ENCODE results near the gene TNNT2.

The TNNT2 gene

DNA sequence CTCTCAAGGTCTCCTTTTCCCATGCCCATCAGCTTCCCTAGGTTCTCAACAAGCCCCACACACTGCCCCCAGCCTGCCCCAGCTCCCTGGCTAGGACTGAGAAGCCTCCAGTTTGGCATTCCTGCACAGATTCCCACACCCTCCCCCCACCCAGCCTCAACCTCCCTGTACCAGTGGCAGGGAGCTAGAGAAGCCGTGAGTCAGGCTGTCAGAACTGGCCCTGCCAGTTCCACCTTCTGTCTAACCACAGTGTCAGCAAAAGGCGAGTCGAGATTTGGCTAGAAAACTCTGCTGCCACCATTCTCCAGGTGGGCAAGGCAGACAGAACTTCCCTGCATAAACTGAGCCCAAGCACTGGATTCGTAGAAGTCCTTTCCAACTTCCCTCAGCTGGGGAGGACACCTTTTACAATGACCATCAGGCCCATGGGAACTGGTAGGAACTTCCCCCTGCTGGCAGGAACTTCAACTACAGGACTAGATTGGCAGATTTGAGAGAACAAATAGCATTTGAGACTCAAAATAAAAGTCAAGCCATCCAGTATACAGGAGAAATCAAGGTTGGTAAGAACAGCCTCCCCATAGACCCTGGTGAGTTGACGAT, 31.0 kb downstream of the TNNT2 start:
- Mint-ChIP-seq H3K4me1 (no peaks in the 10 kb centered on the region), H3K27ac (no peak overlapping the region), H3K4me3 (no peak overlapping the region), H3K27me3 (peaks cover 18% of the 10 kb centered on the region), H3K9me3 (no peaks in the 10 kb centered on the region)
- ATAC-seq: no peak
- DNase-seq: no peak

GRCh38 chr1:201345081-201345355, 32.5 kb downstream of the TNNT2 start:
- Mint-ChIP-seq H3K27me3 (peaks cover 18% of the 10 kb centered on the region), H3K9me3 (no peaks in the 10 kb centered on the region), H3K4me3 (no peak overlapping the region), H3K27ac (no peak overlapping the region), H3K4me1 (no peaks in the 10 kb centered on the region)
- ATAC-seq: no peak
- no peak for DNase-seq

GRCh38 chr1:201344206-201345080, 33.0 kb downstream of the TNNT2 start:
- Mint-ChIP-seq H3K27me3 (peaks cover 23% of the 10 kb centered on the region), H3K9me3 (no peaks in the 10 kb centered on the region), H3K4me3 (no peak overlapping the region), H3K4me1 (no peaks in the 10 kb centered on the region), H3K27ac (peak overlapping the region in 1 of 2 donors; percentile 55)
- ATAC-seq (no peak), DNase-seq (no peak)

GRCh38 chr1:201341377-201341776, 36.1 kb downstream of the TNNT2 start:
- H3K4me3 Mint-ChIP-seq: no peak overlapping the region
- H3K9me3 Mint-ChIP-seq: no peaks in the 10 kb centered on the region
- no peaks in the 10 kb centered on the region for H3K4me1 Mint-ChIP-seq
- peaks cover 5% of the 10 kb centered on the region for H3K27me3 Mint-ChIP-seq
- ATAC-seq (no peak), DNase-seq (no peak)
- no peak overlapping the region for H3K27ac Mint-ChIP-seq

DNA sequence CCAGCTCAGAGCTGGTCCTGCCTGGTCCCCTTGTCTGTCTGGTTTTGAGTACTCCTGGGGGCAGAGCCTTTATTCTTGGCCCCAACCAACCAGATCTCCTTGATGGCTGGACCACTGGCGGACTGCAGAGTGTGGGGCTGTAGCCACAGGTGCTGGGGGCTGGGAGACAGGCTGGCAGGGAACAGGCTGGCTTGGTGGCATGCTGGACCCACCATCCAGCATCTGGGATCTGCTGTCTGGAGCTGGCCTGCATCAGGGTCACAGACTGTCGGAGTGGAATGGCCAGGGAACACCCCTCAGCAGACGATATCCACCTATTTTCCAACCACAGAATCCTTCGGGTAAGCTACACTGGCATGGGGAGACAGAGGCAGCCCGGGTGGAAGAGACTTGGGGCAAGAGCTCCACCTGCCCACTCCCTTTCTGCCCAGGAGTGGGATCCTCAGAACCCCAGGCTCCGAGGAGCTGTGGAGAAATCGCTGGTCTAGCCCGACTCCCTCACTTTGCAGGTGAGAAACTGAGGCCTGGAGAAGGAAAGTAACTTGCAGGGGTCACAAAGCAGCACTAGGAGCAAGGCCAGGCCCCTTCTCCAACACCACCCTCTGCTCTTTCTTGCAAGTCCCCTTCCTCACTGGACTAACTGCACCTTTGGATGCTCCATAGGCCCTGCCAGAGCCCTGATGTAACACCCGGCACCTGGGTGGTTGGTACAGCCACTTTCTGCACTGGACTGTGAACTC, 40.6 kb downstream of the TNNT2 start:
- no peaks in the 10 kb centered on the region for H3K4me1 Mint-ChIP-seq
- ATAC-seq: no peak
- H3K4me3 Mint-ChIP-seq: no peak overlapping the region
- no peaks in the 10 kb centered on the region for H3K9me3 Mint-ChIP-seq
- DNase-seq: no peak
- H3K27ac Mint-ChIP-seq: no peak overlapping the region
- H3K27me3 Mint-ChIP-seq: peaks cover 5% of the 10 kb centered on the region

DNA sequence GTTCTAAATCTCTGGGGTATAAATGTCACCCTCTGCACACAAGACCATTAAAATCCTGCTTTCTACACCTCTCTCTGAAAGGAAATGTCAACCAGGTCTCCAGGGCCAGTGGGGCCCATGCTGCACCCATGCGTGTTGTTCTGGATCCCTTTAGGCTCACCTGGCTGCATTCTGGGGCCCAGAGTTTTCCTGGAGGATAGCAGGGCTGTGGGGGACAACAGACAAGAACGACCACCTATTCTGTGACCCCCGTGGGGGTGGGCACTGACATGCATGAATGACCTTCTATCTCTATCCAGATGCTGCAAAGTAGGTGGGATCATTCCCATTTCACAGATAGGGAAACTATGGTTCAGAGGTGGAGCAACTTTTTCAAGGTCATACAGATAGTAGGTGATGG, 41.6 kb downstream of the TNNT2 start:
- no peak for ATAC-seq
- Mint-ChIP-seq H3K4me1 (no peaks in the 10 kb centered on the region), H3K27ac (no peak overlapping the region), H3K27me3 (peaks cover 5% of the 10 kb centered on the region), H3K4me3 (no peak overlapping the region), H3K9me3 (no peaks in the 10 kb centered on the region)
- no peak for DNase-seq

GRCh38 chr1:201335174-201335870, 42.2 kb downstream of the TNNT2 start:
- Mint-ChIP-seq H3K27ac (no peak overlapping the region), H3K9me3 (no peaks in the 10 kb centered on the region), H3K4me3 (no peak overlapping the region), H3K4me1 (no peaks in the 10 kb centered on the region), H3K27me3 (peaks cover 5% of the 10 kb centered on the region)
- DNase-seq (no peak), ATAC-seq (no peak)

DNA sequence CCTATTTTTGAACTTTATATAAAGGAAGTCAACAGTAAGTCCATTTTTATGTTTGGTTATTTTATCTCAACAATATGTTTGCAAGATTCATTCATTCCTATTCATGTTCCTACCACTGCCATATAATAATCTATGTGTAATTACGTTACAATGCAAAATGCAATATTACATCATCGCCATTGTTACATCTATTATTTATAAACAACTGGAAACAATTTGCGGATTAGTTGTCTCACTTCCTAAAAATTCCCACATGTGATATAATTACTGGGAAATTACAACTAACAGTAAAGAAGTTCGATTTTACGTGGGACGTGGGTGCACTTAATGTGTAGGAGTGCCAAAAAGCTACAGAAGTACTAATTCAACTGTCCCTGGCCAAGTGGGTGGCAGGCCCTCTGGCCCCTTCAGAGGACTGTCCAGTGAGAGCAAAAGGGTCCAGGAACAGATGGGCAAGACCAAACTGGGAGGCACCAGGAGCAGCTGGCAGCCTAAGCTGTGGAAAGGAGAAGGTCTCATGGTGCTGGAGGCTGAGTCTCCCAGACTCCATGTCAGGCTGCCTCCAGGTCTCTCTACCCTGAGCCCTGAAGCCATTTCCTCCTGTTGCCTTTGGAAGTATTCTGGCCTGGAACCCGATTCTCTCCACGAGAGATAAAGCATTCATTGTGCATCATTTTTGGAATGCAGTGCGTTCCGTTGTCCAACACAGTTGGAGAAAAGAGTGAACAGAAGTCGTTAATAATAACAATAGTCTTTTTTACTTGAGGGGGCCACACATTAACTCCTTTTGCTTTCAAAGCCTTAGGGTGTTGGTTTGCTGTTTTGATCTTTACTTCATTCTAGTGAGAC, 42.9 kb downstream of the TNNT2 start:
- H3K4me1 Mint-ChIP-seq: no peaks in the 10 kb centered on the region
- DNase-seq: no peak
- no peak for ATAC-seq
- no peaks in the 10 kb centered on the region for H3K9me3 Mint-ChIP-seq
- H3K4me3 Mint-ChIP-seq: no peak overlapping the region
- no peak overlapping the region for H3K27ac Mint-ChIP-seq
- H3K27me3 Mint-ChIP-seq: peaks cover under 1% of the 10 kb centered on the region

GRCh38 chr1:201332616-201333335, 44.7 kb downstream of the TNNT2 start:
- no peaks in the 10 kb centered on the region for H3K4me1 Mint-ChIP-seq
- no peaks in the 10 kb centered on the region for H3K27me3 Mint-ChIP-seq
- no peak overlapping the region for H3K4me3 Mint-ChIP-seq
- ATAC-seq (no peak), DNase-seq (no peak)
- H3K27ac Mint-ChIP-seq: no peak overlapping the region
- no peaks in the 10 kb centered on the region for H3K9me3 Mint-ChIP-seq

GRCh38 chr1:201332021-201332420, 45.5 kb downstream of the TNNT2 start:
- Mint-ChIP-seq H3K4me1 (no peaks in the 10 kb centered on the region), H3K27ac (peak overlapping the region in 1 of 2 donors; percentile 67), H3K27me3 (no peaks in the 10 kb centered on the region), H3K9me3 (no peaks in the 10 kb centered on the region), H3K4me3 (no peak overlapping the region)
- no peak for ATAC-seq
- no peak for DNase-seq

DNA sequence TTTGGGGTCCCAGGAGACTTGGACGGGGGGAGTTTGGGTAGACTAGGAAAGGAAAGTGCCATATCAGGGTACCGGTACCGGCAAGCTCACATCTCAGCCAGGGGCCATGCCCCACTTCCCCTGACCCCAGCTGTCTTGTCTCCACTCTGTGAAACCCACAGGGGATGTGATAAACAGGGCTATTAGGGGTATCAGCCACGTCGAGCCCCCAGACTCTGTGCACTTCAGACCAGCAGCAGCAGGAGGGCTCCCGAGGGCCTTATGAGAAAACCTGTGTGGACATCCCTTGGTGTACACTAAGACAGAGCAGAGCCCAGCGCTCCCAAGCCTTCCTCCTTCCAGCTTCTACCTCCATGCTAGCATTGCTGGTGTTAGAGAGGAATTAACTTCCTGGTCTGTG, 46.3 kb downstream of the TNNT2 start:
- H3K4me1 Mint-ChIP-seq: no peaks in the 10 kb centered on the region

DNA sequence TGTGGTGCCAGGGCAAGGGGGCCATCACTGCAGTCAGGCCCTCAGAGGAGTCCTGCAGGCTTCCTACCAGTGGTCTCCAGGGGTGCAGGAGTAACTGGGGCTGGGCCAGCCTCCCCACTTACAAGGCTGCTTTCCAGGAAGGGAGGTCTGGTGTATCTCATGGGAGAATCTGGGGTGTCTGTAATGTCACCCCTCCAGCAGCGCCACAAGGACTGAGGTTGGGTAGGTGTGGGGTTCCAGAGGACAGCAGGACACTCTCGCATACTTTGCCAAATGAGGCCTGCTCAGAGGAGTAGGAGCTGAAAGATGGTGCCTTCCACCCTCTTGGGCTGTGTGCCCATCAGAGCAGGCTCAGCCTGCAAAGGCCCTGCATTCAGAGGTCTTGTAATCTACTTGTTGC, 46.9 kb downstream of the TNNT2 start:
- H3K9me3 Mint-ChIP-seq: no peaks in the 10 kb centered on the region
- DNase-seq (no peak), ATAC-seq (no peak)
- H3K4me1 Mint-ChIP-seq: no peaks in the 10 kb centered on the region
- no peaks in the 10 kb centered on the region for H3K27me3 Mint-ChIP-seq
- H3K27ac Mint-ChIP-seq: no peak overlapping the region
- no peak overlapping the region for H3K4me3 Mint-ChIP-seq

More for the DNA sequence above, 46.3 kb downstream of the TNNT2 start:
- ATAC-seq (no peak), DNase-seq (no peak)
- H3K4me3 Mint-ChIP-seq: no peak overlapping the region
- H3K9me3 Mint-ChIP-seq: no peaks in the 10 kb centered on the region
- H3K27ac Mint-ChIP-seq: no peak overlapping the region
- no peaks in the 10 kb centered on the region for H3K27me3 Mint-ChIP-seq

DNA sequence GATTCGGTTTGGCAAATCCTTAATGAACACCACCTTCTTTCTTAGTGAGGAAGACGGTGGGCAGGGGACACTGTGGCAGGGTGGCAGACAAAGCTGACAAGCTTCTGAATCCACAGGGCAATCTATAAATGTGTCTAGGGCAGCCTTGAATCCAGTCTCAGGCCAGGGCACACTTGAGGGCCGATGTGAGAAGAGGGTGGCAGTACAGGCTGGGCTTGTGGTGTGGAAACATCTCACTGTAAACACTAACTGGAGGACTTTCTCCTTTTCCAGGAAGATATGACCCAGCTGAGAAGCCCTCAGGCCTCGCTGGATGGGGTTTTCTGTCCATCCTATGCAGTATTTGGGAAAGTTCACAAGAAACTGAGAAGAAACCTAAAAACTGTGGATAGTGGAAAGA, 47.7 kb downstream of the TNNT2 start:
- Mint-ChIP-seq H3K4me3 (no peak overlapping the region), H3K4me1 (no peaks in the 10 kb centered on the region), H3K27me3 (no peaks in the 10 kb centered on the region), H3K9me3 (no peaks in the 10 kb centered on the region), H3K27ac (no peak overlapping the region)
- DNase-seq (no peak), ATAC-seq (no peak)

GRCh38 chr1:201329286-201329685, 48.2 kb downstream of the TNNT2 start:
- ATAC-seq (no peak), DNase-seq (no peak)
- Mint-ChIP-seq H3K9me3 (no peaks in the 10 kb centered on the region), H3K4me3 (no peak overlapping the region), H3K27ac (no peak overlapping the region), H3K4me1 (no peaks in the 10 kb centered on the region), H3K27me3 (no peaks in the 10 kb centered on the region)

All from stimulated activated naive CD8-positive, alpha-beta T cell treated with anti-CD3 and anti-CD28 coated beads, Interleukin-15, amount 100 ng/mL, for 72 hours (primary cell).